NCI-H774 (cell line): ENCODE measurements around the gene TBC1D9.
"Not testable (repeated sequence)": the region's sequence is repeated elsewhere in the genome, so short reads cannot be mapped to it uniquely, and the experiment has no call there.

Experiments used
- DNase-seq: peaks from one replicate; lab custom pipeline; 2025; lab: John Stamatoyannopoulos, UW

TBC1D9 gene

GRCh38 chr4:140756319-140757231 lies at the start of gene TBC1D9:
TBC1D9 (minus strand) TSS chr4:140756385; CDS start chr4:140756045, 340 bp downstream.
- peak; percentile 68 for DNase-seq

- no peak for DNase-seq
These were observed 49.1 kb upstream of the TBC1D9 start for GRCh38 chr4:140805293-140805692.

GRCh38 chr4:140802591-140802990 lies 46.4 kb upstream of the TBC1D9 start:
- no peak for DNase-seq

- DNase-seq = no peak
These were observed 44.5 kb upstream of the TBC1D9 start for GRCh38 chr4:140800666-140801065.

GRCh38 chr4:140799686-140800225 lies 43.6 kb upstream of the TBC1D9 start:
- DNase-seq = no peak

- DNase-seq = no peak
These were observed 37.1 kb upstream of the TBC1D9 start for GRCh38 chr4:140793291-140793690.

GRCh38 chr4:140790765-140791164 lies 34.6 kb upstream of the TBC1D9 start:
- DNase-seq = no peak

GRCh38 chr4:140790171-140790570 lies 34.0 kb upstream of the TBC1D9 start:
- no peak for DNase-seq

GRCh38 chr4:140789759-140790158 lies 33.6 kb upstream of the TBC1D9 start:
- no peak for DNase-seq

GRCh38 chr4:140782787-140783186 lies 26.6 kb upstream of the TBC1D9 start:
- DNase-seq = not testable (repeated sequence)

GRCh38 chr4:140781596-140781995 lies 25.4 kb upstream of the TBC1D9 start:
- no peak for DNase-seq

- DNase-seq = no peak
These were observed 21.7 kb upstream of the TBC1D9 start for GRCh38 chr4:140777894-140778293.

GRCh38 chr4:140777386-140777785 lies 21.2 kb upstream of the TBC1D9 start:
- DNase-seq = no peak

- no peak for DNase-seq
These were observed 20.4 kb upstream of the TBC1D9 start for GRCh38 chr4:140776556-140776955.

GRCh38 chr4:140774956-140775355 lies 18.8 kb upstream of the TBC1D9 start:
- no peak for DNase-seq

- DNase-seq = no peak
These were observed 18.3 kb upstream of the TBC1D9 start for GRCh38 chr4:140774510-140774909.

- DNase-seq = no peak
These were observed 13.0 kb upstream of the TBC1D9 start for GRCh38 chr4:140769209-140769608.

- no peak for DNase-seq
These were observed 8.7 kb upstream of the TBC1D9 start for GRCh38 chr4:140764785-140765392.

GRCh38 chr4:140762202-140762601 lies 6.0 kb upstream of the TBC1D9 start:
- no peak for DNase-seq

- no peak for DNase-seq
These were observed 1.0 kb upstream of the TBC1D9 start for GRCh38 chr4:140757232-140757630.

- peak; percentile 1 for DNase-seq
These were observed 339 bp downstream of the TBC1D9 start for GRCh38 chr4:140755774-140756318.

- DNase-seq = no peak
These were observed 1.0 kb downstream of the TBC1D9 start for GRCh38 chr4:140754918-140755773.
